ENCODE results near the gene RASGRP2.

RASGRP2 gene

DNA sequence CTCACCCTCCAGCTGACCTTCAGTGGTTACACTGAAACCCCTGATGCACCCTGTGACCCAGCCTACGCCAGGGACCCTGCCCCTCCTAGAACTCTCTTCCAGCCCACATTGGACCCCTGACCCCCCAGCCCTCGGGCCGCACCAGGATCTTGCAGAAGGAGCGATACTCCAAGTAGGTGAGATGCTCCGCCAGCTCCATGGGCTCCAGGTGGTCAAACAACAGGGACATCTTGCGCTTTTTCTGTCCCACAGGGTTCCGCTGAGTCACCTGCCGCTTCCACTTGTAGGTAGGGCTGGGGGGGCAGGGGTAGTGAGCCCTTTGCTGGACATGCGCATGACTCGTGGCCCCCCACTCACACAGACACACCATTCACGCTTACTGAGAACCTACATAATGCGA, 4.1 kb downstream of the RASGRP2 start:
- no peak overlapping the region for H3K27ac ChIP-seq (ENCODE audit: low read length)
- no peak overlapping the region for H2AFZ ChIP-seq (ENCODE audit: low read depth, low read length)
- H3K9ac ChIP-seq (ENCODE audit: low read length) = no peak overlapping the region
- no peaks in the 10 kb centered on the region for H3K79me2 ChIP-seq (ENCODE audit: low read length)
- H3K4me2 ChIP-seq (ENCODE audit: low read length) = no peak overlapping the region
- H3K4me3 ChIP-seq (ENCODE audit: low read length) = no peak overlapping the region
- peaks cover 31% of the 10 kb centered on the region for H3K4me1 ChIP-seq (ENCODE audit: low read length)
- H4K20me1 ChIP-seq (ENCODE audit: insufficient read depth, low read length) = no peaks in the 10 kb centered on the region
- TF ChIP-seq EZH2phosphoT487 (IDR thresholded peaks at IDR 0.05; ENCODE audit: low read depth) = no peak
- TF ChIP-seq, protein P1, sequence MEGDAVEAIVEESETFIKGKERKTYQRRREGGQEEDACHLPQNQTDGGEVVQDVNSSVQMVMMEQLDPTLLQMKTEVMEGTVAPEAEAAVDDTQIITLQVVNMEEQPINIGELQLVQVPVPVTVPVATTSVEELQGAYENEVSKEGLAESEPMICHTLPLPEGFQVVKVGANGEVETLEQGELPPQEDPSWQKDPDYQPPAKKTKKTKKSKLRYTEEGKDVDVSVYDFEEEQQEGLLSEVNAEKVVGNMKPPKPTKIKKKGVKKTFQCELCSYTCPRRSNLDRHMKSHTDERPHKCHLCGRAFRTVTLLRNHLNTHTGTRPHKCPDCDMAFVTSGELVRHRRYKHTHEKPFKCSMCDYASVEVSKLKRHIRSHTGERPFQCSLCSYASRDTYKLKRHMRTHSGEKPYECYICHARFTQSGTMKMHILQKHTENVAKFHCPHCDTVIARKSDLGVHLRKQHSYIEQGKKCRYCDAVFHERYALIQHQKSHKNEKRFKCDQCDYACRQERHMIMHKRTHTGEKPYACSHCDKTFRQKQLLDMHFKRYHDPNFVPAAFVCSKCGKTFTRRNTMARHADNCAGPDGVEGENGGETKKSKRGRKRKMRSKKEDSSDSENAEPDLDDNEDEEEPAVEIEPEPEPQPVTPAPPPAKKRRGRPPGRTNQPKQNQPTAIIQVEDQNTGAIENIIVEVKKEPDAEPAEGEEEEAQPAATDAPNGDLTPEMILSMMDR (IDR thresholded peaks at IDR 0.05; ENCODE audit: low read depth, low read length) = no peak
- H3K9me3 ChIP-seq (ENCODE audit: insufficient read depth, low read length) = no peaks in the 10 kb centered on the region
- H3K27me3 ChIP-seq (ENCODE audit: low read depth, low read length) = no peaks in the 10 kb centered on the region
- H3K36me3 ChIP-seq (replicated peaks; ENCODE audit: low read depth, low read length) = no peaks in the 10 kb centered on the region

DNA sequence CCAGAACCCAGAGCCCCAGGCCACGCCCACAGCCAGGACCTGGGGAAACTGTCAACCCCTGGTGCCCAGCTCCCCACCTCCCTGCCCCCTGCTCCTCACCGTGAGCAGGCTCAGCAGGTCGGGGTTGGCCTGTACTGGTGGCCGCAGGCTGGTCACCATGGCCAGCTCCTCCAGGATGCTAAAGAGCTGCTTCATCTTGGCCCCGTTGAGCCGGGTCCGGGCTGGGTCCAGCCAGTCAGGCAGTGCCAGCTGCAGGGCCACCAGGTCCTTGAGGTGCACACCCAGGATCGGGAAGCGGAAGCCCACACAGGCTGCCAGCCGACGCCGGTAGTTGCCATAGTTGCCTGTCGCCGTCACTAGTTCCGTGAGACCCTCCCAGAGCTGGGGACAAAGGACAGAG, 7.3 kb downstream of the RASGRP2 start:
- no peaks in the 10 kb centered on the region for H4K20me1 ChIP-seq (ENCODE audit: insufficient read depth, low read length)
- no peaks in the 10 kb centered on the region for H3K36me3 ChIP-seq (replicated peaks; ENCODE audit: low read depth, low read length)
- no peak for TF ChIP-seq EZH2phosphoT487 (IDR thresholded peaks at IDR 0.05; ENCODE audit: low read depth)
- TF ChIP-seq, protein P1 (IDR thresholded peaks at IDR 0.05; ENCODE audit: low read depth, low read length) = no peak

DNA sequence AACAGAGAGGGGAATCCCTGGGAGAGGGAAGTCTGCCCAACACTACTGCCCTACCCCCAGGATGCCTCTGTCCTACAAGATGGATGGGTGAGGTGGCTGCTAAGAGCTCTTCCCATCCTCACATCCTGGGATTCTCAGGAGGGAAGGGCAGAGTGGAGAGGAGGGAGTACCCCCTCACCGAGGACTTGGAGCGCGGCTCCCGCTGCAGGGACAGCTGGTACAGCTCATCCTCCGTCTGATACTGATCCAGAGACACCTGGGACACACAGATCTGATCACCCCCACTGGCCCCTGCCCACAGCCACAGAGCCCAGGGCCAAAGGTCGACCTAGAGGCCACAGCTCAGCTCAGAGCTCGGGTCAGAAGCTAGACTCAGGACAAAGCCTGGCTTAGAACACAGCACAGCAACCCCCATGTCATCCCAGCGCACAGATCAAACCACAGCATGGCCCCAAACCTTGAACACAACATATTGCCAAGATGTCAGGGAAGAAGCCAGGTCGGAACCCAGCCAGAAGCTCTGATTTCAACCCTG, 8.2 kb downstream of the RASGRP2 start:
- no peak for TF ChIP-seq EZH2phosphoT487 (IDR thresholded peaks at IDR 0.05; ENCODE audit: low read depth)
- TF ChIP-seq, protein P1 (IDR thresholded peaks at IDR 0.05; ENCODE audit: low read depth, low read length) = no peak
- H3K9ac ChIP-seq (ENCODE audit: low read length) = peak overlapping the region; percentile 32; the same call in 1 of the 2 replicates
- H3K4me2 ChIP-seq (ENCODE audit: low read length) = peak overlapping the region; percentile 62

More for the DNA sequence above, 7.3 kb downstream of the RASGRP2 start:
- H3K4me3 ChIP-seq (ENCODE audit: low read length) = no peak overlapping the region
- no peaks in the 10 kb centered on the region for H3K79me2 ChIP-seq (ENCODE audit: low read length)
- H3K4me1 ChIP-seq (ENCODE audit: low read length) = peaks cover 34% of the 10 kb centered on the region
- H3K27ac ChIP-seq (ENCODE audit: low read length) = no peak overlapping the region
- H3K9ac ChIP-seq (ENCODE audit: low read length) = no peak overlapping the region
- H3K27me3 ChIP-seq (ENCODE audit: low read depth, low read length) = no peaks in the 10 kb centered on the region
- no peaks in the 10 kb centered on the region for H3K9me3 ChIP-seq (ENCODE audit: insufficient read depth, low read length)
- no peak overlapping the region for H3K4me2 ChIP-seq (ENCODE audit: low read length)
- no peak overlapping the region for H2AFZ ChIP-seq (ENCODE audit: low read depth, low read length)

DNA sequence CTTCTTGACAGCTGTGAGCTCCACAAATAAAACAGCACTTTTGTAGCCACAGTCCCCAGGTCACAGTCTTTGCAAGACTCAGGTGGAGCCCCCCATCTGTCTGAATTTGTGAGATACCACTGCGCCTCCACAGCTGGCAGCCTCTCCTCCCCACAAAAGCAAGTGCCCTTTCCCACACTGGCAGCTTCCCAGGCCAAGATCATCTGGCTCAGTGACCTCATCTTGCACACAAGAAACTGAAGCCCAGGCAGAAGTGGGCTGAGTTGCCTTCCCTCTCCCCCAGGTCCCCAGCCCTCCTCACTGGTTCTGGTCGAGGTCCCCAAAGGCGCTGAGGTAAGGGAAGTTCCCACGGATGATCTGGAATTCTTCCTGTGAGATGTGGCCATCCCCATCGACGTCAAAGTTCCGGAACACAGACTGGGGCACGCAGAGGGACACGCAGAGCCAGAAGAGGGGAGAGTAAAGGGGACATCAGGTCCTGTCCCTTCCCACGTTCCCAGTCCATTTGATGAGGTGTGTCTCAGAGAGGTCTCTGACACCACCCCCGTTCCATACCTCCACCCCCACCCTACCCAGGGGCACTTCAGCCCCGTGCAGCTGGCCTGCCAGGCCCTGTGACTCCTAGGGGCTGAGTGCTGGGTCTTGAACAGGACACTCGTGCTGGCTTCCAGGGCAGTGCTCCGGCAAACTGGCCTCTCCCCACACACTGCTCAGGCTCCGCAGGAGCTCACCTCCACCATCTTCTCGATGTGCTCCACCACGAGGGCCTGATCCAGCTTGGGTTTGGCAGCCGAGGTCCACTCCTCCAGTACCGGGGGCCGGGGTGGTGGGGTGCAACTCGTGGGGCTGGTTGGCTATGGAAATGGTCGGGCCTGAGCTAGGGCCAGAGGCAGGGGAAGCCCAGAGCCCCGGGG, 8.9 kb downstream of the RASGRP2 start:
- H3K9ac ChIP-seq (ENCODE audit: low read length) = peak overlapping the region; percentile 32; the same call in 1 of the 2 replicates
- H3K9me3 ChIP-seq (ENCODE audit: insufficient read depth, low read length) = no peaks in the 10 kb centered on the region
- no peaks in the 10 kb centered on the region for H3K36me3 ChIP-seq (replicated peaks; ENCODE audit: low read depth, low read length)
- TF ChIP-seq, protein P1 (IDR thresholded peaks at IDR 0.05; ENCODE audit: low read depth, low read length) = no peak
- TF ChIP-seq EZH2phosphoT487 (IDR thresholded peaks at IDR 0.05; ENCODE audit: low read depth) = no peak
- H3K27me3 ChIP-seq (ENCODE audit: low read depth, low read length) = no peaks in the 10 kb centered on the region
- no peak overlapping the region for H2AFZ ChIP-seq (ENCODE audit: low read depth, low read length)
- peaks cover 33% of the 10 kb centered on the region for H3K4me1 ChIP-seq (ENCODE audit: low read length)
- no peaks in the 10 kb centered on the region for H4K20me1 ChIP-seq (ENCODE audit: insufficient read depth, low read length)
- peak overlapping the region; percentile 30; the same call in 1 of the 2 replicates for H3K4me3 ChIP-seq (ENCODE audit: low read length)
- peak overlapping the region; percentile 62 for H3K4me2 ChIP-seq (ENCODE audit: low read length)
- no peaks in the 10 kb centered on the region for H3K79me2 ChIP-seq (ENCODE audit: low read length)
- H3K27ac ChIP-seq (ENCODE audit: low read length) = peak overlapping the region; percentile 11; the same call in 1 of the 2 replicates

More for the DNA sequence above, 8.2 kb downstream of the RASGRP2 start:
- Histone ChIP-seq H3K27me3 (ENCODE audit: low read depth, low read length) (no peaks in the 10 kb centered on the region), H2AFZ (ENCODE audit: low read depth, low read length) (no peak overlapping the region), H4K20me1 (ENCODE audit: insufficient read depth, low read length) (no peaks in the 10 kb centered on the region), H3K79me2 (ENCODE audit: low read length) (no peaks in the 10 kb centered on the region), H3K27ac (ENCODE audit: low read length) (0 out of 2 replicates have a peak overlapping the region, but pooled peaks have one; percentile 11), H3K9me3 (ENCODE audit: insufficient read depth, low read length) (no peaks in the 10 kb centered on the region), H3K36me3 (replicated peaks; ENCODE audit: low read depth, low read length) (no peaks in the 10 kb centered on the region), H3K4me3 (ENCODE audit: low read length) (peak overlapping the region; percentile 30; the same call in 1 of the 2 replicates), H3K4me1 (ENCODE audit: low read length) (peaks cover 33% of the 10 kb centered on the region)
